ENCODE results near the gene COMMD4.
A peak's percentile ranks its signal among the peaks of the same experiment; 100 is the strongest.

Gene COMMD4

GRCh38 chr15:75357976-75358673, 22.3 kb downstream of the COMMD4 start:
- DNase-seq, result no peak

- DNase-seq, result no peak
Observed at GRCh38 chr15:75358771-75359536, 23.1 kb downstream of the COMMD4 start.

- DNase-seq, result no peak
Observed at GRCh38 chr15:75359537-75360250, 23.8 kb downstream of the COMMD4 start.

- no peak for DNase-seq
Observed at GRCh38 chr15:75360391-75360790, 24.5 kb downstream of the COMMD4 start.

GRCh38 chr15:75360856-75361255, 25.0 kb downstream of the COMMD4 start:
- no peak for DNase-seq

- no peak for DNase-seq
Observed at GRCh38 chr15:75361361-75361988, 25.6 kb downstream of the COMMD4 start.

GRCh38 chr15:75361989-75362641, 26.3 kb downstream of the COMMD4 start:
- no peak for DNase-seq

- DNase-seq, result no peak
Observed at GRCh38 chr15:75362642-75363249, 26.9 kb downstream of the COMMD4 start.

GRCh38 chr15:75363786-75364185, 27.9 kb downstream of the COMMD4 start:
- no peak for DNase-seq

GRCh38 chr15:75364881-75365280, 29.0 kb downstream of the COMMD4 start:
- no peak for DNase-seq

GRCh38 chr15:75366163-75366562, 30.3 kb downstream of the COMMD4 start:
- DNase-seq, result no peak

- no peak for DNase-seq
Observed at GRCh38 chr15:75367006-75367405, 31.1 kb downstream of the COMMD4 start.

GRCh38 chr15:75367406-75367912, 31.6 kb downstream of the COMMD4 start:
- no peak for DNase-seq

GRCh38 chr15:75367913-75368688, 32.2 kb downstream of the COMMD4 start, which contains the start of gene MAN2C1:
Gene MAN2C1 (minus strand): TSS chr15:75368607. CDS start chr15:75368583, 24 bp downstream.
- peak; percentile 72 to 78 for DNase-seq

- no peak for DNase-seq
Observed at GRCh38 chr15:75368689-75369239, 32.9 kb downstream of the COMMD4 start.

GRCh38 chr15:75369897-75370581, 34.2 kb downstream of the COMMD4 start:
- no peak for DNase-seq

GRCh38 chr15:75371486-75371885, 35.6 kb downstream of the COMMD4 start:
- no peak for DNase-seq

GRCh38 chr15:75371901-75372688, 36.2 kb downstream of the COMMD4 start:
- no peak for DNase-seq

GRCh38 chr15:75380773-75381172, 44.9 kb downstream of the COMMD4 start:
- no peak for DNase-seq
